Testis (tissue), 3 donors: ENCODE measurements around the gene SMIM13. TPM values are rescaled to one million over a fixed set of nuclear protein-coding genes. Genes with fewer than 3 reads are reported as not detected.

Source experiments
- DNase-seq: peaks from one replicate; pipeline ENCODE4 v3.0.0-alpha.2; 2019
- H3K27ac ChIP-seq, 2 donors: fragments of 200-600 bp; sonication (generic); one replicate each; pipeline ENCODE4 v1.5.1; 2019
- H3K27me3 ChIP-seq: fragments of 200-600 bp; sonication (generic); one replicate; pipeline ENCODE4 v1.5.1; 2019
- H3K36me3 ChIP-seq: fragments of 200-600 bp; sonication (generic); one replicate; pipeline ENCODE4 v1.5.1; 2017; ENCODE audit warnings: low read depth; ENCODE audit errors: missing control alignments
- H3K4me1 ChIP-seq: fragments of 200-600 bp; sonication (generic); one replicate; pipeline ENCODE4 v1.5.1; 2019
- H3K4me3 ChIP-seq, 2 donors: fragments of 200-600 bp; sonication (generic); one replicate each; pipeline ENCODE4 v1.5.1; 2017 to 2019
- H3K9me3 ChIP-seq: fragments of 200-600 bp; sonication (generic); one replicate; pipeline ENCODE4 v1.5.1; 2017
- POLR2A ChIP-seq: fragments of 450-650 bp; IDR thresholded peaks from one replicate; pipeline ENCODE4 v1.6.1; 2017; ENCODE audit warnings: antibody characterized with exemption, mild to moderate bottlenecking, moderate library complexity
- WGBS, 2 donors: methylation state at CpG; one replicate each; pipeline ENCODE4 v1.1.5; 2018; 5-methylcytosine and 5-hydroxymethylcytosine counted together
- intact Hi-C: fragments of 100-400 bp; cut with DNase I; formaldehyde crosslinking; loops from one replicate; pipeline ENCODE4 v1.15.1; 2023; ENCODE audit warnings: low total_unique reads
- polyA plus RNA-seq: library from polyadenylated mRNA; stranded (reverse); fragments of 350-450 nt; fragmentation: Illumina TruSeq; extraction: RNeasy Lipid Tissue Mini Kit (QIAGEN cat#74804); gene quantifications from one replicate; pipeline ENCODE4 v1.2.3, GENCODE V29; 2014; ENCODE audit warnings: low read depth, low replicate concordance; ENCODE audit not compliant: insufficient read depth
- total RNA-seq, 2 donors: library from RNA; depleted of rRNA; stranded (reverse); fragments of >200 nt; gene quantifications; one replicate each; pipeline ENCODE4 v1.2.3, GENCODE V29; 2016
- TF ChIP-seq, protein P1 (sequence below), 3 experiments: fragments of 450-650 bp in 2 of 3; fragments of 200-600 bp in 1 of 3; sonication (generic) in 1 of 3; IDR thresholded peaks; one replicate each; pipeline ENCODE4 v1.5.1; 2016 to 2019; ENCODE audit warnings: antibody characterized with exemption in 3 of 3, mild to moderate bottlenecking in 2 of 3, moderate library complexity in 1 of 3

Gene SMIM13
- total and polyA plus RNA-seq, 3 donors from 2014 or later: 7.2 to 13.2 (median 8.9) TPM

DNA sequence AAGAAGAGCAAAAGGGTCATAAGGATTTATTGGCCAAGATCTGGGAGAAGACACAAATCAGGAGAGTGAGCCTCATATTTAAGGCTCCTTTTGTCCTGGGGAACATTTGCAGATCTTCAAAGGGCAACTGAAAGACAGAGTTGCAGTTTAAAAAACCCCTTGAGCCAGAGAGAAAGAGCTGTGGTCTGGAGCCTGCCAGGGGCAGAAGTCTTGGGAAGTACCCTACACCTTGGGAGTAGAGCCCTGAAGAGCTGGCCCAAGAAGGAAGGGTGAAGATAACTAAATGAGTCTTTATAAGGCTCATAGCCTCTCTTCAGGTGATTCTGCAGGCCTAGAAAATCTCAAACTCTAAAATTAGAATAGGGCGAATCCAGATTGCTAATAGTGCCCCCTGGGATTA is 57.9 kb downstream of the SMIM13 start:
- Histone ChIP-seq H3K4me1 (no peaks in the 10 kb centered on the region), H3K9me3 (no peaks in the 10 kb centered on the region), H3K27ac (no peak overlapping the region), H3K4me3 (no peak overlapping the region), H3K36me3 (no peaks in the 10 kb centered on the region), H3K27me3 (no peaks in the 10 kb centered on the region)
- TF ChIP-seq, protein P1, sequence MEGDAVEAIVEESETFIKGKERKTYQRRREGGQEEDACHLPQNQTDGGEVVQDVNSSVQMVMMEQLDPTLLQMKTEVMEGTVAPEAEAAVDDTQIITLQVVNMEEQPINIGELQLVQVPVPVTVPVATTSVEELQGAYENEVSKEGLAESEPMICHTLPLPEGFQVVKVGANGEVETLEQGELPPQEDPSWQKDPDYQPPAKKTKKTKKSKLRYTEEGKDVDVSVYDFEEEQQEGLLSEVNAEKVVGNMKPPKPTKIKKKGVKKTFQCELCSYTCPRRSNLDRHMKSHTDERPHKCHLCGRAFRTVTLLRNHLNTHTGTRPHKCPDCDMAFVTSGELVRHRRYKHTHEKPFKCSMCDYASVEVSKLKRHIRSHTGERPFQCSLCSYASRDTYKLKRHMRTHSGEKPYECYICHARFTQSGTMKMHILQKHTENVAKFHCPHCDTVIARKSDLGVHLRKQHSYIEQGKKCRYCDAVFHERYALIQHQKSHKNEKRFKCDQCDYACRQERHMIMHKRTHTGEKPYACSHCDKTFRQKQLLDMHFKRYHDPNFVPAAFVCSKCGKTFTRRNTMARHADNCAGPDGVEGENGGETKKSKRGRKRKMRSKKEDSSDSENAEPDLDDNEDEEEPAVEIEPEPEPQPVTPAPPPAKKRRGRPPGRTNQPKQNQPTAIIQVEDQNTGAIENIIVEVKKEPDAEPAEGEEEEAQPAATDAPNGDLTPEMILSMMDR (IDR thresholded peaks at IDR 0.05): no peak
- no peak for TF ChIP-seq POLR2A
- intact Hi-C loops: no loop called here
- 97 to 100% methylated on average over 1 of the region's 1 CpG for WGBS, 2 donors
- no peak for DNase-seq

DNA sequence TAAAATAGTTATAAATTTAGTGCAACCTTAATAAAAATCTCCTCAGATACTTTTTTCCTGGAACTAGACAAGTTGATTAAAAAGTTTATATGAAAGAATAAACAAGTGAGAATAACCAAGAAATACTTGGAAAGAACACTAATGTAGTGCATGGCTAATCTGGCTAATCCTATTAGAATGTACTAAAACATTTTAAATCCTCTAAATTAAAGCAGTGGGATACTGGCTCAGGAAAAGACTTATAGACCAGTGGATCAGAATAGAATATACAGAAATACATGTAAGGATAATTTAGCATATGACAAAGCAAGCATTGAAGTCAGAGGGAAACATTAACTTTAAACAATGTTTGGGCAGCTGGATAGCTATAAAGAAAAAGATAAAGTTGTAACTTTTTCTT is 58.9 kb downstream of the SMIM13 start:
- no peak for TF ChIP-seq POLR2A
- TF ChIP-seq, protein P1 (IDR thresholded peaks at IDR 0.05): no peak
- no peak for DNase-seq
- intact Hi-C loops: no loop called here
- no peak overlapping the region for H3K4me3 ChIP-seq
- no peaks in the 10 kb centered on the region for H3K36me3 ChIP-seq
- H3K27me3 ChIP-seq: no peaks in the 10 kb centered on the region
- no peaks in the 10 kb centered on the region for H3K9me3 ChIP-seq
- no peaks in the 10 kb centered on the region for H3K4me1 ChIP-seq
- H3K27ac ChIP-seq: no peak overlapping the region

DNA sequence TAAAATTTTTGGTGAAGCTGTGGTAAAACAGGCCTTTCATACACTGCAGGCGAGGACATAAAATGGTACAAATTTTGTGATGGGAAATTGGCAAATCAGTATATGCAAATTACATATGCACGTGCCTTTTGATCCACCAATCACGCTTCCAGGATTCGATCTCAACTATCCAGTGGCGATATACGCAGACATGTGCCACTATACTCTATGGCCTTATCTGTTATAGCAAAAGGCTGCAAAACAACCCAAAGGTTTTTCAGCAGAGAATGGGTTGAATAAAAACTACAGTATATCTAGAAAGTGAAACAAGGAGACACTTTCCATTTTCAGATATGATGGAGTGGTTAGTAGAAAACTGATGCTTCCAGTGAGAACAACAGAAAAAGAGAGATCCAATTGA is 59.8 kb downstream of the SMIM13 start:
- H3K9me3 ChIP-seq: no peaks in the 10 kb centered on the region
- no peaks in the 10 kb centered on the region for H3K36me3 ChIP-seq
- no peak overlapping the region for H3K27ac ChIP-seq
- no peak for DNase-seq
- H3K4me1 ChIP-seq: no peaks in the 10 kb centered on the region
- 68 to 85% methylated on average over 6 of the region's 6 CpGs for WGBS, 2 donors
- peak overlapping the region in 1 of 2 donors; percentile 12 for H3K4me3 ChIP-seq
- no peak for TF ChIP-seq POLR2A
- TF ChIP-seq, protein P1 (IDR thresholded peaks at IDR 0.05): no peak
- no peaks in the 10 kb centered on the region for H3K27me3 ChIP-seq
- intact Hi-C loops: no loop called here

DNA sequence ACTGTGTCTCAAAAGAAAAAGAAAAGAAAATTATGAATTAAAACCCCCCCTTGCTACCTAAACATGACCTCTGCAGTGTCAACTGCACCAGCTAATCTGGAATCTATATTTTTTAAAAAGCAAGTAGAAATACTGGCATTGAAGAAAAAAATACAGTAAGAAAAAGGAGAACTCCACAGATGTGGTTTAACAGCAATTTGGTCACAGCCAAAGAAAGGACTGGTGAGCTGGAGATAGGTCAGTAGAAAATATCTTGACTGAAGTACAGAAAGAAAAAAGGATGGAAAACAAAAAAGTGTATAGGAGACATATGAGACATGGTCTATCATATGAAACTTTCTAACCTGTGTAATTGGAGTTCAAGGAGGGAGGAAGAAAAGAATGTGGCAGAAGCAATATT is 62.0 kb downstream of the SMIM13 start:
- Histone ChIP-seq H3K36me3 (no peaks in the 10 kb centered on the region), H3K27ac (no peak overlapping the region), H3K9me3 (no peaks in the 10 kb centered on the region), H3K27me3 (no peaks in the 10 kb centered on the region), H3K4me1 (no peaks in the 10 kb centered on the region), H3K4me3 (no peak overlapping the region)
- intact Hi-C loops: no loop called here
- TF ChIP-seq, protein P1 (IDR thresholded peaks at IDR 0.05): no peak
- TF ChIP-seq POLR2A: no peak
- no peak for DNase-seq

DNA sequence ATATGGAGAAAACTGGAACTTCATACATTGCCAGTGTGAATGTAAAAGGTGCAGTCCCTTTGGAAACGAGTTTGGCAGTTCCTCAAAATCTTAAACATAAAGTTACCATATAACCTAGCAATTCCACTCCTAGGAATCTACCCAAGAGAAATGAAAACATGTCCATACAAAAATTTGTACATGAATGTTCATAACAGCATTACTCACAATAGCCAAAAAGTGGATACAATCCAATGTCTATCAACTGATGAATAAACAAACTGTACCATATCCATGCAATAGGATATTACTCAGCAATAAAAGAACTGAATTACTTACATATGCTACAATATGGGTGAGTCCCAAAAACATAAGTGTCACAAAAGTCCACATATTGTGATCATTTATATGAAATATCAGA is 66.6 kb downstream of the SMIM13 start:
- Histone ChIP-seq H3K27me3 (no peaks in the 10 kb centered on the region), H3K4me1 (no peaks in the 10 kb centered on the region), H3K36me3 (no peaks in the 10 kb centered on the region), H3K9me3 (no peaks in the 10 kb centered on the region), H3K27ac (no peak overlapping the region), H3K4me3 (no peak overlapping the region)
- DNase-seq: no peak
- intact Hi-C loops: no loop called here
- TF ChIP-seq POLR2A: no peak
- TF ChIP-seq, protein P1 (IDR thresholded peaks at IDR 0.05): no peak
- WGBS, 2 donors: 74 to 93% methylated on average over 1 of the region's 1 CpG
